GM18508 (cell line): ENCODE data around the gene CHST3.
"Not testable (repeated sequence)": the region's sequence is repeated elsewhere in the genome, so short reads cannot be mapped to it uniquely, and the experiment has no call there.

Source experiments
- ATAC-seq: cut with Tn5 transposase; IDR thresholded peaks from one replicate; pipeline ENCODE4 v1.9.1; 2021; ENCODE audit warnings: moderate number of reproducible peaks; ENCODE audit not compliant: insufficient read depth, unreplicated experiment

The CHST3 gene

DNA sequence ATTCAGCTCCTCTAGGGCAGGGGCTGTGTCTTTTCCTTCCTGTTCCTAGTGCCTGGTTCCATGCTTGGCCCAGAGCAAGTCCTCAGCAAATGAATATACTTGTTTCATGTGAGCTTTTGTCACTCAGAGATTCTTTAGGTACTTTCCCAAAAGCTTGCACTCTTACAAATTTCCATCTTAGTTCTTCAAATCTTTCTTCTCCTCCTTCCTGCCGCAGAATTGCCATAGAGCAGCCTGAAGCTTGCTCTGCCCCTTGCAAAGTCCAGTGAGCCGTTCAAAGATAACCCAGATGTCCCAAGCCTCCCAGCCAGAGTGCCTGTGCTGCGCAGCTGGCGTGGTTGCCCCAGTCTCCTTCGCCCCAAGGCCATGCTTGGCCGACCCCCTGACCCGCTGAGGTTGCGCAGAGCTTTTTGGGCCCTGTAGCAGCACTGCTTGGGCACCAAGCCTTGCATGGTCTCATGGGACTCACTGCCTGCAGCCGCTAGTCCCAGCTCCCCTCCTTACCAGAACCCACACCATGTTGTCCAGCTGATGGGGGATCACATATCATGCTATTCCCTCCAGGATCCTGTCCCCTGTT, 20.7 kb downstream of the CHST3 start:
- no peak for ATAC-seq

DNA sequence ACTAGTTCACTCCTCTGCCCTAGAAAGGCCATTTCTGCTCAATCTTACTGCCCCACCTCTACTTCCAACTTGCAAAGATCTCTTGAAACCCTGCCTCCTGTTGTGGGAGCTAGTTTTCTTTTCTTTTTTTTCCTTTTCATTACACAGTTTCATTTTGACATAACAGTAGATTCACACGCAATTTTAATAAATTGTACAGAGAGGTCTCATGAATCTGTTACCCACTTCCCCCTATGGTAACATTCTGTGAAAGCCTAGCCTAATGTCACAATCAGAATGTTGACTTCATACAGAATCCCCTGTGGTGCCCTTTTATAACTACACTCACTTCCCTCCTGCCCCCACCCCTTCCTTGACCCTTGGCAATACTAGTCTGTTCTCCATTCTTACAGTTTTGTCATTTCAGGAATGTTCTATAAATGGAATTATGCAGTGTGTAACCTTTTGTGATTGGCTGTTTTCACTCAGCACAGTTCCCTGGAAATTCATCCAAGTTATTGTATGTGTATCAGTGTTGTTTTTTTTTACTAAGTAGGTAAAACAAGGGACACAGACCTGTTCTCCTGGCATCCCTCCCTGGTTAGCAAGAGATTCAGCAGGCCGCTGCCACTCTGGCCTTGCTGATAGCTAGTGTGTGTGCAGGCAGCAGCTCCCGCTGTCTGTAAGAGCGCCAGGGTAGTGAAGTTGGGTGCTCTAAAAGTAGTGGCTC, 21.5 kb downstream of the CHST3 start:
- no peak for ATAC-seq

DNA sequence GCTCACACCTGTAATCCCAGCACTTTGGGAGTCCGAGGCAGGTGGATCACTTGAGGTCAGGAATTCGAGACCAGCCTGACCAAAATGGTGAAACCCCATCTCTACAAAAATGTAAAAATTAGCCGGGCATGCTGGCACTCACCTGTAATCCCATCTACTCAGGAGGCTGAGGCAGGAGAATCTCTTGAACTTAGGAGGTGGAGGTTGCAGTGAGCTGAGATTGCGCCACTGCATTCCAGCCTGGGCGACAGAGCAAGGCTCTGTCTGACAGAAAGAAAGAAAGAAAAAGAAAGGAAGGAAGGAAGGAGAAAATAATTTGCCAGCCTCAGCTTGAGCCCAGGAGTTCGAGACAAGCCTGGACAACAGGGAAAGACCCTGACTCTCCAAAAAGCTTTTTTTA, 24.7 kb downstream of the CHST3 start:
- not testable (repeated sequence) for ATAC-seq

DNA sequence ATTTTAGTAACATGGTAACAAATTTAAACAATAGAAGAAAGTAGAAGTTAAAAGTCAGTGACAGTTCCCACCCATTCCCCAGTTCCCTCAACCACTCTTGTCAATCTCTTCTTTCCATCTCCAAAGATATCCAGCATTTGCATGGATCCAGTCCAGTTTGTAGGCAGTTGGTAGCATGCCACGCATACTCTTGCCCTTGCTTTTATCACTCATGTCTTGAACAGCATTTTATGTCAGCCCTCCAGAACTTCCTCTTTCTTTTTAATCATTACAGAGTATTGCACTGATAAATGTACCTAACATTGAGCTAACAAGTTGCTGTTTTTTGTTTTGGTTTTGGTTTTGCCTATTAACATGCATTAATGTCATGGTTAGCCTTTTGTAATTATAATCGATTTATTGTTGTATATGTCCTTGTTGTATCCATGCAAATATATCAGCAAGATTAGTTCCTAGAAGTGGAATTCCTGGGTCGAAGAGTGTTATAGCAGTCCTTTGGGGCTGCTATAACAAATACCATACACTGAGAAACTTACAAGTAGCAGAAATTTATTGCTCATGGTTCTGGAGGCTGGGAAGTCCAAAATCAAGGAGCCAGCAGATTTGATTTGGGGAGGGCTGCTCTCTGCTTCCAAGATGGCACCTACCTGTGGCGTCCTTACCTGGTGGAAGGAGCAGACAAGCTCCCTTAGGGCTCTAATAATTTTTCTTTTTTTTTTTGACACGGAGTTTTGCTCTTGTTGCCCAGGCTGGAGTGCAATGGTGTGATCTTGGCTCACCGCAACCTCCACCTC, 25.7 kb downstream of the CHST3 start:
- ATAC-seq = no peak

- no peak for ATAC-seq
Observed at GRCh38 chr10:71990706-71991269, 26.6 kb downstream of the CHST3 start.

DNA sequence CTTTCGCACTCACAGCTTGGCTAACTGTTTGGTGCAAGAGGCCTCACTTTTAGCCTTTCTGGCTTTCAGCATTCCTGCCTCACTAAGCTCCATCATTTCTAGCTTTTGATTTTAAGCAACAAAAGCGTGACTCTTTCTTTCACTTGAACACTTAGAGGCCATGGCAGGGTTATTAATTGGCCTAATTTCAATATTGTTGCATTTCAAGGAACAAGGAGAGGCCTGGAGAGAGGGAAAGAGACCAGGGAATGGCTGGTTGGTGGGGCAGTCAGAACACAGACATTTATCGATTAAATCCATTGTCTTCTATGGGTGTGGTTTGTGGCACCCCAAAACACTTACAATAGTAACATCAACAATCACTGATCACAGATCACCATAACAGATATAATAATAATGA, 31.3 kb downstream of the CHST3 start:
- ATAC-seq = no peak

DNA sequence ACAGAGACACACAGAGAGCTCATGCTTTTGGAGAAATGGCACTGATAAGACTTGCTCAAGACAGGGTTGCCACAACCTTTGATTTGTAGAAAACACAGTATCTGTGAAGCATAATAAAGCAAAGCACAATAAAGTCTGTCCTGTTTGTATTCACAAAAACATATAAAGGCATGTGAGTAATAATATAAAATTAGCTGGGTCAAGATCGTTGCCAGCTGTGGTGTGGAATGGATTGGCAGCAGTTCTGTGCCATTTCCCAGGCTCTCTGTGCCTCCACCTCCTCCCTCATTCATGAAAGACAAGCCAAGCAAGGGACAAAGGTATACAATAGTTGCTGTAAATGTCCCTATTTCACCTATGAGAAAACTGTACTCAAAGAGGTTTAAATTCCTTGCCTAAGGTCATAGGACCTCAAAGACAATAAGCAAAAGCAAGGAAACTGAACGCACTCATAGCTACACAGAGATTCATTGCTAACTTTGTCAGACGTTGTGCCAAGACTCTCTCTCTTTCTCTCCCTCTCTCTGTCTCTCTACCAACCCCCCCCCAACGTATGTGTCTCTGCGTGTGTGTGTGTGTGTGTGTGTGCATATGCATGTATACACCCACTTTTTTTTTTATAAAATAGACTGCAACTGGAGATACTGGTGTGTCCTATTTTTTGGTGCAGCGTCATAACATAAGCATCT, 31.8 kb downstream of the CHST3 start:
- no peak for ATAC-seq

DNA sequence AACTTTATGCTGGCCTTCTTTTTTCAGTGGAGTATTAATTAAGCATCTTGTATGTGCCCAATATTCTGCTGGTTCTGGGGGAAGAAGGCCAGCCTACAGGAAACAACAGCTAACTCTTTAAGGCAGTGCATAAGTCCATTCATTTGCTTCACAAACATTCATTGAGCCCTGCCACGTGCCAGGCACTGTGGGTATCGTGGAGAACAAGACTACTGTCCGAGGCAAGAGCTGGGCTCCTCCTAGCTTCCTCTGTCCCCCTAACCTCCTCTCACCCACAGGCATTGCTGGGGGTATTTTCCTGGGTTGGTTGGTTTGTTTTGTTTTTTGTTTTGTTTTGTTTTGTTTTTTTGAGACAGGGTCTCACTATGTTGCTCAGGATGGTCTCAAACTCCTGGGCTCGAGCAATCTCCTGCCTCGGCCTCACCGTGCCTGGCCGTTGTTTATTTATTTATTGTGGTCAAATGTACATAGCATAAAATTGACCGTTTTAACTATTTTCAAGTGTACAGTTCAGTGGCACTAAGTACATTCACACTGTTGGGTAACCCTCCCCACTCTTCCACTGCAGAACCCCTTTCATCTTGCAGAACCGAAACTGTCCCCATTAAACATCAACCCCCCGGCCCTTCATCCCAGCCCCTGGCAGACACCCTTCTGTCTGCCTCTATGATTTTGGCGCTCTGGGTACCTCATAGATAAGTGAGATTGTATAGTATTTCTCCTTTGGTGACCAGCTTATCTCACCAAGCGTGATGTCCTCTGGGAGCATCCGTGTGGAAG, 32.6 kb downstream of the CHST3 start:
- ATAC-seq = no peak

GRCh38 chr10:71998119-71998839, 34.1 kb downstream of the CHST3 start:
- no peak for ATAC-seq

- ATAC-seq = no peak
Observed at GRCh38 chr10:71998840-71999194, 34.6 kb downstream of the CHST3 start.

GRCh38 chr10:71999360-72000072, 35.3 kb downstream of the CHST3 start:
- no peak for ATAC-seq

DNA sequence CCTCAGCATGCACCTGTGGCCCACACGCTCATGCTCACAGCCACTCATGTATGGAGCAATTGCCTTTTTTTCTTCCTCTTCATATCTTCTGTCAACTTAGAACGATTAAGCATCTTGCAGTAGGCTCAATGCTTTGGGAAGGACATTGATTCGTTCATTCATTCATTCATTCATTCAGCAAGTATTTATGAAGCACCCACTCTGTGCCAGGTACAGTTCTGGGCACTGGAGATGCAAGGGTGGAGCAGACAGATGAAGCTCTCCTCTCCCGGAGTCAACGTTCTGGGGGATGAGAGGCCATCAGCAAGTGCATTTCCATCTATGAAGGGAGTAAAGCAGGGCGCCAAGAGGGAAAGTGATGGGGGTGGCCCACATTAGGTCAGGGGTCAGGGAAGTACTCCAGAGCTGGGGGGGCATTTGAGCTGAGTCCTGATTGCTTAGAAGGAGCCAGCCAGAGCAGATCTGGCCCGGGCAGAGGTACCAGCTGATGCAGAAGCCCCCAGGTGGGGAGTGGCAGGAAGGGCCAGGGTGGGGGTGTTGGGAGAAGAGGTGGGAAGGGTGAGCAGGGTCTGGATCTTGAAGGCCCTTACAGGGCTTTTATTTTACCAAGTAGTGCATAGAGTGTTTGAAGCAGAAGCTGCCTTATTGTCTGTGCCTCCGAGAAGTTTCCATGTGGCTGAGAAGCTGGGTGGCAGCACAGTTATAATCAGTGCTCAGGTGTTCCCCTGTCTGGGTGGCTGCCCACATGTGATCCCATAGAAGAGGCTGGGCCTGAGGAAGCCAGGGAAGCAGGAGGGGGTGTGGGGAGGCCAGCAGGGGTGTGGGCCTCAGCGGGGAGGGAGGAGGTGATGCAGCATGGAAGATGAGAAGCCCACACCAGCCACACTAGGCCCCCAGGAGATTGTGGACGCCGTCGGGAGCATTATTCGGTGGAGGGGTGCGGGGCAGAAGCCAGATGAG, 36.2 kb downstream of the CHST3 start:
- ATAC-seq = no peak

GRCh38 chr10:72001033-72001395, 36.8 kb downstream of the CHST3 start:
- ATAC-seq = no peak

GRCh38 chr10:72002354-72003295, 38.4 kb downstream of the CHST3 start:
- ATAC-seq = no peak

DNA sequence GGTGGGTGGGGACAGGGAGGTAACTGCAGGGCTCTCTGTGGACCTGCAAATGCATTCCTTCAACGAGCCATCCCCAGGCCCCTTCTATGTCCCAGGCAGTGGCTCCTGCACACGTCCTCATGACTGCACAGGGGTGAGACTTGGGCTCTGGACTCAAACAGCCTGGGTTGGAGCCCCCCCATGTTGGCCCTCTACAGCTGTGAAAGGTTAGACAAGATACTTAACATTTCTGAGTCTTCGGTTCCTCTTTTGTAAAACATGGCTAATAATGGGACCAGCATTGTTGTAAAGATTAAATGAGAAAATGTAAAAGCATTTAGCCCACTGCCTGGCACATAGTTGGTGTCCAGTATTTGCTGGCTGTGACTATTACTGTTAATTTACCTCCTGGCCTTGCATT, 41.8 kb downstream of the CHST3 start:
- ATAC-seq = no peak

- ATAC-seq = no peak
Observed at GRCh38 chr10:72007246-72007892, 43.2 kb downstream of the CHST3 start.
